B cell (primary cell): ENCODE data around the gene E2F2. TPM values are rescaled to one million over a fixed set of nuclear protein-coding genes. Genes with fewer than 3 reads are reported as not detected.
"Not testable (repeated sequence)": the region's sequence is repeated elsewhere in the genome, so short reads cannot be mapped to it uniquely, and the experiment has no call there.

Experiments used
- ATAC-seq: fragments of 200-7000 bp; cut with Tn5 transposase; one replicate; pipeline ENCODE4 v1.10.0; 2021; ENCODE audit warnings: low read depth, mild to moderate bottlenecking, moderate number of reproducible peaks, moderate library complexity
- CTCF ChIA-PET: fragments of 350-600 bp; sonication (Branson Sonifier 250); formaldehyde crosslinking; loops from one replicate; lab custom pipeline; 2021; ENCODE audit warnings: antibody characterized with exemption, inconsistent platforms; lab: Charles Lee
- POLR2A ChIA-PET: fragments of 350-600 bp; sonication (Branson Sonifier 250); formaldehyde crosslinking; loops from one replicate; lab custom pipeline; 2021; ENCODE audit warnings: antibody characterized with exemption; lab: Charles Lee
- DNase-seq: peaks from one replicate; pipeline ENCODE4 v3.0.0; 2013
- H2AFZ ChIP-seq: 2 replicates; pipeline ENCODE4 v1.6.1; 2012; ENCODE audit warnings: mild to moderate bottlenecking, low read depth, low read length; ENCODE audit not compliant: insufficient read depth, poor library complexity, severe bottlenecking
- H3K27ac ChIP-seq, 2 donors: 1 replicate in 1 of 2; 2 replicates in 1 of 2; pipeline ENCODE4 v1.5.1; 2012 to 2013; ENCODE audit warnings: low read length in 2 of 2, mild to moderate bottlenecking in 2 of 2, moderate library complexity in 1 of 2
- H3K27me3 ChIP-seq, 4 experiments: fragments of 200-600 bp in 1 of 4; sonication (generic) in 1 of 4; replicated peaks in 1 of 4; 1 replicate in 2 of 4; 2 replicates in 2 of 4; pipeline versions ENCODE4 v1.6.1 to v1.7.0; 2013 to 2016; ENCODE audit warnings: low read length in 3 of 4, mild to moderate bottlenecking in 2 of 4, mixed read lengths in 1 of 4, moderate library complexity in 1 of 4; ENCODE audit not compliant: insufficient read depth in 4 of 4, control insufficient read depth in 3 of 4; ENCODE audit errors: control extremely low read depth in 1 of 4
- H3K36me3 ChIP-seq, 2 experiments: replicated peaks in 1 of 2; 1 replicate in 1 of 2; 2 replicates in 1 of 2; pipeline versions ENCODE4 v1.6.1 to v1.7.1; 2013; ENCODE audit warnings: low read length in 1 of 2; ENCODE audit not compliant: insufficient read depth in 2 of 2, control insufficient read depth in 1 of 2; ENCODE audit errors: control extremely low read depth in 1 of 2, extremely low read depth in 1 of 2
- H3K4me1 ChIP-seq, 2 donors: fragments of 200-600 bp in 1 of 2; sonication (generic) in 1 of 2; 1 replicate in 1 of 2; 2 replicates in 1 of 2; pipeline versions ENCODE4 v1.5.1 to v1.6.1; 2013 to 2017; ENCODE audit warnings: low read length in 2 of 2; ENCODE audit not compliant: control insufficient read depth in 2 of 2, insufficient read depth in 2 of 2
- H3K4me2 ChIP-seq: replicated peaks from 2 replicates; pipeline ENCODE3; 2012; ENCODE audit warnings: mild to moderate bottlenecking, low read depth, low read length; ENCODE audit not compliant: poor library complexity, severe bottlenecking
- H3K4me3 ChIP-seq, 5 experiments: fragments of 200-600 bp in 1 of 5; sonication (generic) in 1 of 5; 1 replicate in 3 of 5; 2 replicates in 2 of 5; pipeline versions ENCODE4 v1.5.1 to v1.7.0; 2011 to 2016; ENCODE audit warnings: low read length in 4 of 5, mild to moderate bottlenecking in 4 of 5, low read depth in 2 of 5, control low read depth in 1 of 5, moderate library complexity in 1 of 5; ENCODE audit not compliant: insufficient read depth in 1 of 5; ENCODE audit errors: control extremely low read depth in 1 of 5, extremely low read depth in 1 of 5
- H3K79me2 ChIP-seq: fragments of 200-600 bp; sonication (generic); one replicate; pipeline ENCODE4 v1.6.0; 2016; ENCODE audit warnings: low read length; ENCODE audit not compliant: control insufficient read depth, insufficient read depth
- H3K9ac ChIP-seq: fragments of 200-600 bp; sonication (generic); 2 replicates; pipeline ENCODE4 v1.6.1; 2017; ENCODE audit warnings: mild to moderate bottlenecking, low read length, moderate library complexity
- H3K9me3 ChIP-seq, 3 donors: one replicate each; pipeline versions ENCODE4 v1.6.1 to v1.7.1; 2013; ENCODE audit warnings: low read length in 2 of 3; ENCODE audit not compliant: control insufficient read depth in 2 of 3, insufficient read depth in 1 of 3; ENCODE audit errors: control extremely low read depth in 1 of 3
- H4K20me1 ChIP-seq: 2 replicates; pipeline ENCODE4 v1.6.0; 2012; ENCODE audit warnings: mild to moderate bottlenecking, low read length; ENCODE audit not compliant: insufficient read depth, control insufficient read depth, poor library complexity, severe bottlenecking
- H3K27ac Mint-ChIP-seq: one replicate; pipeline ENCODE4 v1.8.0; 2021; ENCODE audit warnings: mixed read lengths
- H3K27me3 Mint-ChIP-seq: one replicate; pipeline ENCODE4 v1.8.0; 2021; ENCODE audit warnings: mixed read lengths
- H3K4me1 Mint-ChIP-seq: one replicate; pipeline ENCODE4 v1.8.0; 2021; ENCODE audit warnings: mixed read lengths
- H3K4me3 Mint-ChIP-seq: one replicate; pipeline ENCODE4 v1.8.0; 2021; ENCODE audit warnings: mixed read lengths
- H3K9me3 Mint-ChIP-seq: one replicate; pipeline ENCODE4 v1.8.0; 2022; ENCODE audit warnings: mixed read lengths; ENCODE audit not compliant: insufficient read depth
- CTCF ChIP-seq: fragments of 200-600 bp; IDR thresholded peaks from one replicate; pipeline ENCODE4 v1.8.0; 2022; ENCODE audit warnings: antibody characterized with exemption, mild to moderate bottlenecking
- EZH2 ChIP-seq: IDR thresholded peaks from 2 replicates; pipeline ENCODE4 v1.6.1; 2012; ENCODE audit warnings: borderline replicate concordance, low read depth, mild to moderate bottlenecking, moderate library complexity, low read length; ENCODE audit not compliant: insufficient read depth, poor library complexity, severe bottlenecking
- whole genome bisulfite sequencing: methylation state at CpG from one replicate; pipeline ENCODE4 v1.1.5; 2013; ENCODE audit warnings: missing lambda C conversion rate; ENCODE audit not compliant: insufficient coverage; 5-methylcytosine and 5-hydroxymethylcytosine counted together
- intact Hi-C: fragments of 100-400 bp; cut with micrococcal nuclease; formaldehyde crosslinking; loops from one replicate; pipeline ENCODE4 v1.10.0; 2022
- polyA plus RNA-seq: library from polyadenylated mRNA; depleted of rRNA; stranded (reverse); fragments of >200 nt; gene quantifications from 2 replicates; pipeline ENCODE4 v1.2.3, GENCODE V29; 2012
- total RNA-seq, 2 donors: library from RNA; stranded (reverse); fragments of 120-200 nt in 1 of 2; gene quantifications; 1 replicate in 1 of 2; 2 replicates in 1 of 2; pipeline versions ENCODE4 v1.2.3 to v1.2.4, GENCODE V29; 2013 to 2022

Gene E2F2
- total and polyA plus RNA-seq, 2 donors (not counting 1 experiment from before 2014, with no cell fraction given), result 2.4 to 3.2 TPM

- not testable (repeated sequence) for H3K9me3 Mint-ChIP-seq
- WGBS, result 95% methylated on average over 6 of the region's 24 CpGs
Observed at GRCh38 chr1:23504156-23504555, 26.9 kb downstream of the E2F2 start.

GRCh38 chr1:23502951-23503350, 28.1 kb downstream of the E2F2 start:
- Histone ChIP-seq H3K36me3 (no peaks in the 10 kb centered on the region), H3K4me3 (no peak overlapping the region), H3K4me2 (no peak overlapping the region), H3K9me3 (no peaks in the 10 kb centered on the region), H3K9ac (no peak overlapping the region), H3K79me2 (no peaks in the 10 kb centered on the region), H2AFZ (no peak overlapping the region), H3K27me3 (no peaks in the 10 kb centered on the region), H3K4me1 (peaks cover 0 to 4% of the 10 kb centered on the region in 2 donors), H4K20me1 (no peaks in the 10 kb centered on the region), H3K27ac (no peak overlapping the region)
- Mint-ChIP-seq H3K27ac (no peak overlapping the region), H3K27me3 (no peaks in the 10 kb centered on the region), H3K4me1 (peaks cover 11% of the 10 kb centered on the region), H3K9me3 (no peaks in the 10 kb centered on the region), H3K4me3 (no peak overlapping the region)
- ChIA-PET CTCF (interaction anchor here (1.3 to 11.7 kb wide), 2 partner anchors 12 to 39 kb away, joined by 3 to 446 read pairs; no protein-coding TSS in a partner anchor), POLR2A (interaction anchor here (0.7 kb wide), 1 partner anchor 156 kb away, joined by 4 read pairs; no protein-coding TSS in a partner anchor)
- DNase-seq, result no peak
- TF ChIP-seq EZH2 (no peak), CTCF (no peak)
- ATAC-seq, result no peak
- no CpG with 5 or more reads among the region's 6 CpGs for WGBS
- intact Hi-C loops, result no loop called here

More at GRCh38 chr1:23504156-23504555, 26.9 kb downstream of the E2F2 start:
- H3K79me2 ChIP-seq, H3K27ac Mint-ChIP-seq, H4K20me1 ChIP-seq, H3K27ac ChIP-seq, H3K9me3 ChIP-seq, H3K4me2 ChIP-seq, intact Hi-C loops, H3K4me1 ChIP-seq, H3K9ac ChIP-seq, POLR2A ChIA-PET, DNase-seq, ATAC-seq, H3K27me3 ChIP-seq, H3K27me3 Mint-ChIP-seq, H2AFZ ChIP-seq, CTCF ChIA-PET, H3K4me3 ChIP-seq, H3K4me3 Mint-ChIP-seq, H3K36me3 ChIP-seq: not testable (repeated sequence)
- H3K4me1 Mint-ChIP-seq, result peaks cover 11% of the 10 kb centered on the region
